Pons (tissue), 1 donor: Measurements from ENCODE around the gene EYS.
A peak's percentile ranks its signal among the peaks of the same experiment; 100 is the strongest.
"Not testable (repeated sequence)": the region's sequence is repeated elsewhere in the genome, so short reads cannot be mapped to it uniquely, and the experiment has no call there.

Source experiments
- DNase-seq: peaks from one replicate; pipeline ENCODE4 v3.0.0-alpha.2; 2016; ENCODE audit warnings: low spot score

Gene EYS

DNA sequence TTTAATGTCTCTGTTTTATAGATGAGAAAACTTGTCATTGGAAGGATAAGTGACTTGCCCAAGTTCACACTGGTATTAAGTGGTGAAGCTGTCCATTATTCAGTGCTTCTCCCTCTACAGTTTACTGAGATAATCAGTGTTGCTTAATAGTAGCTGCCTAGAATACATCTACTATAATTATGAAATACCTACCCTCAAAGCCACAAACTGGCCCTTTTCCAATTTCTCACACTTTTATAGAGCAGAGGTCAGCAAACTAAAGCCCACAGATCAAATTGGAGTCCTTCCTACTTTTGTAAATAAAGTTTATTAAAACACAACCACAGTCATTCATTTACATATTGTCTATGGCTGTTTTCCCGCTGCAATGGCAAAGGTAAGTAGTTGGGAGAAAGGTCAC lies 73.5 kb downstream of the EYS start:
- no peak for DNase-seq

- no peak for DNase-seq
These were observed 75.3 kb downstream of the EYS start for GRCh38 chr6:65631711-65632110.

- DNase-seq: not testable (repeated sequence)
These were observed 79.5 kb downstream of the EYS start for GRCh38 chr6:65627434-65627999.

GRCh38 chr6:65627015-65627414 lies 80.0 kb downstream of the EYS start:
- DNase-seq: no peak

DNA sequence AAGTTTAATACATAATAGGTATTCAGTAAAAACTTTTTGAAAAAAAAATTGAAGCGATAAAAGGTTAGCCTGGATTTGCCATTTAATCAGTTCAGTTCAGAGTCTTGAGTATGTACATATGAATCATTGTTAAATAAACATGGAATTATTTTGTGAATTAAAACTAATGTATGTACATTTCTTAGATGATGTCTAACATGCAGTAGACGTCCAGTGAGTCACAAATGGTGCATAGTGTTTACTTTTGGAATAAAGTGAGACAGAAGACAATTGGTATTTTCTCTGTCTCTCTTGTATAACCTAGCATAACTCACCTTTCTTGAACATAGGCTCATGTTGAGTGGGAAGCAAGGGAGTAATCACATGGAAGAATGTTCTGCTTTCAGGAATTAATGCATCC lies 83.5 kb downstream of the EYS start:
- no peak for DNase-seq

DNA sequence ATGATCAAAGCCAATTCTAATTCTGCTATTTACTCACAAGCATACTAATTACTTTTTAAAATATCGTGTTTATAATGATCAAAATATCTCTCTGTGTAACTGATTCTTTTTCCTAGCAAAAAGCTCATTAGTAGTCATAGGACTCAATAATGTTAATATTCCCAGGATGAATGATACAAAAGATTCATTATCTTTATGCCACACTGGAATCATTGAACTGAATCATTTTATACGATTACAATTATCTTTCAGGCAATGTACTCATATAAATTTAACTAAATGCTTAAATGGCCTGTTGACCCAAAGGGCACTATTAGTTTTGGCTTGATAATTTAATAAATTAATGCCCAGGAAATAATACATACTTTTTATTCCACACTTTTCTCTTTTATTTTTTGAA lies 96.3 kb downstream of the EYS start:
- DNase-seq: no peak

DNA sequence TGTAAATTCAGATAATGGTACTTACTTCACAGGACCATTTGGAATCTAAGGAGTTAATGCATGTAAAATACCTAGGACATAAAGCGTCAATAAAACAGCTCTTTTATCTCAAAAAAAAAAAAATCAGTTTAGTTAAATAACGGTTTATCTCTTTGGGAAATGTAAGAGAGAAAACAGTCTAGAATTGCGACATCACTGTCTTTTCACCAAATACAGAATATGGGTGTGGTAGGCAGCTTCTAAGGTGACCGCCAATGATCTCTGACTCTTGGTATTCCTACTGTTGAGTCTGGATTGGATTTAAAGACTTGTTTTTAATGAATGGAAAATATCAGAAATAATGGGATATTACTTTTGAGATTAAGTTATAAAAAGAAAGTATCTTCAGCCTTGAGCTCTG lies 111.5 kb downstream of the EYS start:
- no peak for DNase-seq

DNA sequence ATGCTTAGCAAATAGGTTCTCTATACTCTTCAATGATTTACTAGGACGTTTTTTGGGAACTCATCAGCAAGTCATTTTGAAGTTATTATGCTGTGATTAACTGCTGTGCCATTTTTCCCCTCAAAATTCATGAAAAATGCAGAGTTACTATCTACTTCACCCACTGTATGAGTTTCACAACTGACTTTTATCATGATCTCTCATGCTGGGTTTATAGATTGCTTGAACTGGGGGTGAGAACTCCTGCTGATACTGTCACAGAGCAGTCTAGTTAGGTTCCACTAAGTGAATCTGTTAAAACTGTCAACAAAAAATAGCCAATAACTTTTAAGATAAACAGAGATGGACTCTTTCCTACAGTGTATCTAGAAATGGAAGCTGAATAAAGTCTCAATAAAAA lies 136.7 kb downstream of the EYS start:
- no peak for DNase-seq

- DNase-seq: no peak
These were observed 137.5 kb downstream of the EYS start for GRCh38 chr6:65569505-65569904.

- not testable (repeated sequence) for DNase-seq
These were observed 138.0 kb downstream of the EYS start for GRCh38 chr6:65569056-65569455.

GRCh38 chr6:65566117-65566516 lies 140.9 kb downstream of the EYS start:
- no peak for DNase-seq

DNA sequence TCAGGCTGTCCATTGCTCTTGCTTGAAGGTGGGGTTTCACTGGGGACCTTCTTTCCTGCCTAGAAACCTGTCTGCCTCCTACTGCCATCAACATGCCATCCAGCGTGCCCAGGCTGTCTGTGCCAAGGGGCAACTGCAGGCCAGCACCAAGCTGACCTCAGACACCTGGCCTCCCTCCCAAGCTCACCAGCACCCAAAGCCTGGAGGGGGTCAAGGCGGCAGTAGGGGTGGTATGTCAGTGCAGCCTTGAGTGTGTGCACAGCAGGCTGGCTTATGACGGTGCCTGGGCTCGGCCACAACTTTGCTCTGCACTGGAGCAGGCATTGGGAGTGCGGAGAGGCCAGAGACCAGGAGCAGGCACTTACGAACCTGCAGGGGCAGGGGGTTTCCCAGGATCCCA lies 149.0 kb downstream of the EYS start:
- no peak for DNase-seq

DNA sequence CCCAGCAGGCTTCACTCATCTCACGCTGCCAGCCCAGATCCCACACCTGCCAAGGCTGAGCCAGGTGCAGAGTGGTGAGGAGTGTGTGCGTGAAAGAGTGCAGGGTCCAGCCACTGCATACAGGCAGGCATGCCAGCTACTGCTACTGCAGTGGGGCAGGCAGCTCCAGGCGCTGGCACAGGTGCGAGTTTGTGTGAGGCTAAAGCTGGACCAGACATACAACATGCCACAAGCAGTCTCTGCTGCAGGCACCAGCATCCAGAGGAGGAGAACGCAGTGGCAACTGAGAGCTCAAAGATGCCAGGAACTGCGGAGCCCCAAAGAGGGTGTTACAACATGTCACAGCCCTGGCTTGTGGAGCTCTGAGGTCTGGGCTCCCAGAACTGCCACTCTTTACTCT lies 149.8 kb downstream of the EYS start:
- DNase-seq: no peak

- no peak for DNase-seq
These were observed 160.1 kb downstream of the EYS start for GRCh38 chr6:65546894-65547293.

DNA sequence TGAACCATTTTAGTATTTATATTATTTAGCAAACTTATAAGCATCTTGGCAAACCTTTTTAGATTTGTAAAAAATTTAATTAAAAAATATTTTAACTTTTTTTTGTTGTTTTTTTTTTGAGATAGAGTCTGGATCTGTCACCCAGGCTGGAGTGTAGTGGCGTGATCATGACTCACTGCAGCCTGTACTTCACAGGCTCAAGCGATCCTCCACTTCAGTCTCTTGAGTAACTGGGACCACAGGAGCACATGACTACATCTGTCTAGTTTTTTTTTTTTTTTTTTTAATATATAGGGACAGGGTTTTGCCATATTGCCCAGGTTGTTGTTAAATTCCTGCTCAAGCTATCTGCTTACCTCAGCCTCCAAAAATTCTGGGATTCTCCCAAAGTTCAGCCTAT lies 161.1 kb downstream of the EYS start:
- DNase-seq: no peak

GRCh38 chr6:65538644-65539043 lies 168.4 kb downstream of the EYS start:
- no peak for DNase-seq

GRCh38 chr6:65537600-65537999 lies 169.4 kb downstream of the EYS start:
- DNase-seq: no peak

- DNase-seq: peak; percentile 15
These were observed 175.5 kb downstream of the EYS start for GRCh38 chr6:65531533-65531932.

GRCh38 chr6:65524232-65524631 lies 182.8 kb downstream of the EYS start:
- DNase-seq: no peak

DNA sequence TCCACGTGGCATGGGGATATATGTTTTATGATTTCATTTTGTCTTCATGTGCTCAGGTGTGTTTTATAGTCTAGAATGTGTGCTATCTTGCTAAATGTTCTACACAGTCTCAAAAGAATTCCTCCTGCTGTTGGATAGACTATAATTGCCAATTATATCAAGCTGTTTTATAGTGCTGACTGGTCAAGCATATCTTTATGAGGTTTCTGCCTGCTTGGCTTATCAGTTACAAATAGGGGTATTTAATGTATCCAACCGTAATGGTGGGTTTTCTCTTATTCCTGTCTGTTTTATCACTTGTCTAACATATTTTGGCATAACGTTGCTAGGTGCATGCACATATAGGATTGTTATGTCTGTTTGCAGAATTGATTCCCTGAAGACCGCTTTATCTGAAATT lies 201.3 kb downstream of the EYS start:
- no peak for DNase-seq

GRCh38 chr6:65501045-65501444 lies 206.0 kb downstream of the EYS start:
- no peak for DNase-seq

DNA sequence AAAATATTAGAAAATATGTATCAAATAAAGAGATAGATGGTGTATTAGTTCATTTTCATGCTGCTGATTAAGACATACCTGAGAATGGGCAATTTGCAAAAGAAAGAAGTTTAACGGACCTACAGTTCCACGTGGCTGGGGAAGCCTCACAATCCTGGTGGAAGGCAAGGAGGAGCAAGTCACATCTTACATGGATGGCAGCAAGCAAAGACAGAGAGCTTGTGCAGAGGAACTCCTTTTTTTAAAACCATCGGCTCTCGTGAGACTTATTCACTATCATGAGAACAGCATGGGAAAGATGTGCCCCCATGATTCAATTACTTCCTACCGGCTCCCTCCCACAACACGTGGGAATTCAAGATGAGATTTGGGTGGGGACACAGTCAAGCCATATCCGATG lies 223.4 kb downstream of the EYS start:
- DNase-seq: not testable (repeated sequence)

DNA sequence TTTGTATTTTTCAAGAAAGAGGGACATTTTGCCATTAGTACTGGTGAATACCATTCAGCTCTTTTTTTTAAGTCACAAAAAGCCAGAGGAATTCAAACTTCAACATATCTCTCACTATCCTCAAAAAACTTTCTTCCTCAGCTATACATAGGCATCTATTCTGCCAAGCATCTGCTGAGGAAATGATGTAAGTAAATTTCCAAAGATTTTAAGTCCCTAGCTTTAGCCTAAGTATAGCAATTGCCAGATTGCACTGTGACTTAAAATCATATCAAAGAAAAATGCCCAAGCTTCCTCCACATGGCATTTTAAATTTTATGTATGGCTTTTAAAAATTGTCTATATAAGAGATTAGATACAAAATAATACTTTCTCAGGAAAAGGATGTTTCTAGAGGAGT lies 237.4 kb downstream of the EYS start:
- no peak for DNase-seq

DNA sequence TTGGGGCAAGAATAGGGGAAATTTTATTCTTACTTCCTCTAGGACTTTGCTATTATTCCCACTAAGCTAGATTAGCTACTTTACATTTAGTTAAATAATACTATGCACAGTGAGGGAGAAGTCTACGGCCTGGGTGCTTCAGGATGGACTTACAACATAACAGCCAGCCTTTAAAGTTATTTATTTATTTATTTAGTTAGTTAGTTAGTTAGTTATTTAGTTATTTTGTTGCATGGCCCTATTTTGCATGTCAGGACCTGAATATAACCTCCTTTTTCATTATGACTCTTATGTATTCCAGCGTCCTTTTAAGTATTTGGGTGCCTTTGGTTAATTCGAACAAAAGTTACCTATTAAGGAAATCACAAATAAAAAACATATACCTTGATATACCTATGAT lies 238.7 kb downstream of the EYS start:
- DNase-seq: no peak

DNA sequence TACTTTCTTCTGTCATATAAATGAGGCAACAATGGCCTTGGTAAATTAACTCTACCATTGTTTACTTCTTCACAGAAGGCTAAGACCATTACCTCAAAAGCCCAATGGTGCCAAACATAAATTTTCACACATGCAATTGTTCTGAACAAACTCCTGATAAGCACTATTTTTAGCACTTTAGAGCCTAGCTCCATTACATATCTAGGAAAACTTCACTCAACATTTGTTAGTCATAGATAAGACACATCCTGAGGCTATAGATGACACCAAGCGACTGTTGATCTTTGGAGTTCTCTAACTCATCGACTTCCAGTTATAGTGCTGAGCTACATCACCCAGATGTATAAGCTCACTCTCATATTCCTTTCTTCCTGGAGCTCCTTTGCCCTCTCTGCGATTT lies 245.9 kb downstream of the EYS start:
- no peak for DNase-seq
